Thoracic aorta (tissue), 2 donors: ENCODE results near the gene G6PD. TPM values are rescaled to one million over a fixed set of nuclear protein-coding genes. Genes with fewer than 3 reads are reported as not detected.

Source experiments
- ATAC-seq: fragments of 150-250 bp; one replicate; pipeline ENCODE4 v1.8.0; 2017; ENCODE audit warnings: low read depth; ENCODE audit not compliant: insufficient number of reproducible peaks, low FRiP score
- DNase-seq: peaks from one replicate; pipeline ENCODE4 v3.0.0-alpha.2; 2020; ENCODE audit warnings: low spot score
- H3K27ac ChIP-seq, 2 donors: fragments of 200-600 bp; sonication (generic); 1 replicate in 1 of 2; 2 replicates in 1 of 2; pipeline ENCODE4 v1.5.1; 2016; ENCODE audit warnings: mild to moderate bottlenecking in 2 of 2, moderate library complexity in 2 of 2
- H3K27me3 ChIP-seq: fragments of 200-600 bp; sonication (generic); replicated peaks from 2 replicates; pipeline ENCODE4 v1.6.0; 2016; ENCODE audit warnings: mild to moderate bottlenecking; ENCODE audit not compliant: insufficient read depth
- H3K36me3 ChIP-seq: fragments of 200-600 bp; sonication (generic); one replicate; pipeline ENCODE4 v1.5.1; 2016
- H3K4me1 ChIP-seq, 2 donors: fragments of 200-600 bp; sonication (generic); 1 replicate in 1 of 2; 2 replicates in 1 of 2; pipeline versions ENCODE4 v1.5.1 to v1.6.0; 2016; ENCODE audit warnings: low read depth in 2 of 2, mild to moderate bottlenecking in 1 of 2; ENCODE audit not compliant: control insufficient read depth in 1 of 2
- H3K4me3 ChIP-seq: fragments of 200-600 bp; sonication (generic); 2 replicates; pipeline ENCODE4 v1.5.1; 2016; ENCODE audit warnings: mild to moderate bottlenecking
- H3K9me3 ChIP-seq: fragments of 200-600 bp; sonication (generic); 2 replicates; pipeline ENCODE4 v1.5.1; 2016
- CTCF ChIP-seq: fragments of 200-600 bp; sonication (generic); IDR thresholded peaks from one replicate; pipeline ENCODE4 v1.5.1; 2019; ENCODE audit warnings: antibody characterized with exemption
- total RNA-seq, 2 donors: library from RNA; depleted of rRNA; stranded (reverse); fragments of >200 nt; gene quantifications; one replicate each; pipeline versions ENCODE4 v1.1.0 to v1.2.3, GENCODE V29; 2016

G6PD gene
- total RNA-seq, 2 donors from 2014 or later, result 67.3 to 70.1 TPM

GRCh38 chrX:154495472-154495922 lies 51.1 kb downstream of the G6PD start:
- no peaks in the 10 kb centered on the region for H3K36me3 ChIP-seq
- peaks cover 0 to 6% of the 10 kb centered on the region in 2 donors for H3K4me1 ChIP-seq
- no peaks in the 10 kb centered on the region for H3K27me3 ChIP-seq
- H3K9me3 ChIP-seq, result no peaks in the 10 kb centered on the region
- ATAC-seq (no peak), DNase-seq (no peak)
- H3K4me3 ChIP-seq, result no peak overlapping the region
- H3K27ac ChIP-seq, result no peak overlapping the region
- TF ChIP-seq CTCF, result no peak

- TF ChIP-seq CTCF, result no peak
- H3K4me1 ChIP-seq, result peaks cover 0 to 4% of the 10 kb centered on the region in 2 donors
- H3K9me3 ChIP-seq, result no peaks in the 10 kb centered on the region
- no peak overlapping the region for H3K4me3 ChIP-seq
- H3K27me3 ChIP-seq, result no peaks in the 10 kb centered on the region
- no peak overlapping the region for H3K27ac ChIP-seq
- no peak for DNase-seq
- no peak for ATAC-seq
- no peaks in the 10 kb centered on the region for H3K36me3 ChIP-seq
Measured at GRCh38 chrX:154494715-154495114, 51.9 kb downstream of the G6PD start.

GRCh38 chrX:154490414-154491083 lies 56.1 kb downstream of the G6PD start, which contains the start of gene SLC10A3:
SLC10A3 (minus strand) TSS chrX:154490629; CDS start chrX:154488940, 1,689 bp downstream.
- ATAC-seq, result peak; percentile 84

GRCh38 chrX:154490021-154490413 lies 56.6 kb downstream of the G6PD start:
- ATAC-seq, result no peak
- peak overlapping the region; percentile 86 to 96 for H3K27ac ChIP-seq
- DNase-seq, result peak; percentile 15
- no peaks in the 10 kb centered on the region for H3K36me3 ChIP-seq
- peak overlapping the region; percentile 81 for H3K4me3 ChIP-seq
- H3K4me1 ChIP-seq, result peaks cover 3 to 37% of the 10 kb centered on the region in 2 donors
- no peak for TF ChIP-seq CTCF
- H3K9me3 ChIP-seq, result no peaks in the 10 kb centered on the region
- H3K27me3 ChIP-seq, result no peaks in the 10 kb centered on the region

More at GRCh38 chrX:154490414-154491083, 56.1 kb downstream of the G6PD start, which contains the start of gene SLC10A3:
- Histone ChIP-seq H3K4me1 (peaks cover 0 to 31% of the 10 kb centered on the region in 2 donors), H3K9me3 (no peaks in the 10 kb centered on the region), H3K36me3 (no peaks in the 10 kb centered on the region), H3K27me3 (no peaks in the 10 kb centered on the region), H3K4me3 (peak within 1 kb of the TSS; percentile 81), H3K27ac (peak within 1 kb of the TSS; percentile 86 to 96)
- peak; percentile 53 for DNase-seq
- TF ChIP-seq CTCF, result no peak

- Histone ChIP-seq H3K4me3 (peak overlapping the region; percentile 81), H3K36me3 (peaks cover 5% of the 10 kb centered on the region), H3K27ac (peak overlapping the region in 1 of 2 donors; percentile 96), H3K27me3 (no peaks in the 10 kb centered on the region), H3K9me3 (no peaks in the 10 kb centered on the region), H3K4me1 (peaks cover 3 to 41% of the 10 kb centered on the region in 2 donors)
- DNase-seq, result no peak
- no peak for TF ChIP-seq CTCF
- ATAC-seq, result no peak
Measured at GRCh38 chrX:154489182-154489581, 57.5 kb downstream of the G6PD start.
